ENCODE results near the gene DGKI.
A peak's percentile ranks its signal among the peaks of the same experiment; 100 is the strongest.

Gene DGKI

GRCh38 chr7:137587326-137587725 lies 259.4 kb downstream of the DGKI start:
- H3K4me3 ChIP-seq (ENCODE audit: control insufficient read depth, low read depth, low read length), result no peak overlapping the region
- no peak for TF ChIP-seq CTCF (conservative IDR thresholded peaks at IDR 0.05; ENCODE audit: control insufficient read depth, insufficient read depth, low read depth, low read length)
- DNase-seq (ENCODE audit: low read depth), result no peak

GRCh38 chr7:137585591-137585990 lies 261.2 kb downstream of the DGKI start:
- DNase-seq (ENCODE audit: low read depth), result no peak
- no peak overlapping the region for H3K4me3 ChIP-seq (ENCODE audit: control insufficient read depth, low read depth, low read length)
- TF ChIP-seq CTCF (conservative IDR thresholded peaks at IDR 0.05; ENCODE audit: control insufficient read depth, insufficient read depth, low read depth, low read length), result no peak

GRCh38 chr7:137583172-137583571 lies 263.6 kb downstream of the DGKI start:
- DNase-seq (ENCODE audit: low read depth), result no peak
- no peak overlapping the region for H3K4me3 ChIP-seq (ENCODE audit: control insufficient read depth, low read depth, low read length)
- no peak for TF ChIP-seq CTCF (conservative IDR thresholded peaks at IDR 0.05; ENCODE audit: control insufficient read depth, insufficient read depth, low read depth, low read length)

- no peak overlapping the region for H3K4me3 ChIP-seq (ENCODE audit: control insufficient read depth, low read depth, low read length)
- no peak for TF ChIP-seq CTCF (conservative IDR thresholded peaks at IDR 0.05; ENCODE audit: control insufficient read depth, insufficient read depth, low read depth, low read length)
Observed at GRCh38 chr7:137579913-137580640, 266.7 kb downstream of the DGKI start.

GRCh38 chr7:137578541-137578940 lies 268.2 kb downstream of the DGKI start:
- no peak overlapping the region for H3K4me3 ChIP-seq (ENCODE audit: control insufficient read depth, low read depth, low read length)
- no peak for TF ChIP-seq CTCF (conservative IDR thresholded peaks at IDR 0.05; ENCODE audit: control insufficient read depth, insufficient read depth, low read depth, low read length)
- DNase-seq (ENCODE audit: low read depth), result no peak

More at GRCh38 chr7:137579913-137580640, 266.7 kb downstream of the DGKI start:
- peak; percentile 83 for DNase-seq (ENCODE audit: low read depth)

- no peak for DNase-seq (ENCODE audit: low read depth)
Observed at GRCh38 chr7:137577184-137577583, 269.6 kb downstream of the DGKI start.

More at GRCh38 chr7:137577184-137577583, 269.6 kb downstream of the DGKI start:
- no peak for TF ChIP-seq CTCF (conservative IDR thresholded peaks at IDR 0.05; ENCODE audit: control insufficient read depth, insufficient read depth, low read depth, low read length)
- H3K4me3 ChIP-seq (ENCODE audit: control insufficient read depth, low read depth, low read length), result no peak overlapping the region
